CD4-positive, alpha-beta T cell treated with Interleukin-1 beta for 1 hour (primary cell): ENCODE data around the gene LIME1.
A peak's percentile ranks its signal among the peaks of the same experiment; 100 is the strongest.
"Not testable (repeated sequence)": the region's sequence is repeated elsewhere in the genome, so short reads cannot be mapped to it uniquely, and the experiment has no call there.

ENCODE experiments used
- DNase-seq, 2 donors: peaks; one replicate each; pipeline ENCODE4 v3.0.0-alpha.2; 2020 to 2022

Gene LIME1

GRCh38 chr20:63775096-63775978 lies 38.9 kb downstream of the LIME1 start:
- peak; percentile 11 to 27 for DNase-seq

- not testable (repeated sequence) for DNase-seq
Observed at GRCh38 chr20:63776875-63777274, 40.4 kb downstream of the LIME1 start.

- DNase-seq: no peak
Observed at GRCh38 chr20:63777614-63778013, 41.1 kb downstream of the LIME1 start.

- no peak for DNase-seq
Observed at GRCh38 chr20:63778034-63778752, 41.7 kb downstream of the LIME1 start.

- DNase-seq: no peak
Observed at GRCh38 chr20:63778857-63779256, 42.4 kb downstream of the LIME1 start.

- no peak for DNase-seq
Observed at GRCh38 chr20:63781181-63781580, 44.7 kb downstream of the LIME1 start.

GRCh38 chr20:63782051-63782471 lies 45.6 kb downstream of the LIME1 start:
- peak; percentile 84 for DNase-seq

GRCh38 chr20:63782521-63782971 lies 46.1 kb downstream of the LIME1 start:
- DNase-seq: no peak

GRCh38 chr20:63783970-63784369 lies 47.5 kb downstream of the LIME1 start:
- DNase-seq: no peak

- DNase-seq: no peak
Observed at GRCh38 chr20:63785691-63786131, 49.2 kb downstream of the LIME1 start.

GRCh38 chr20:63787302-63787701 lies 50.8 kb downstream of the LIME1 start:
- DNase-seq: no peak

GRCh38 chr20:63787749-63788148 lies 51.3 kb downstream of the LIME1 start:
- DNase-seq: no peak
